HEK293T (cell line): ENCODE data around the gene KCNC1.

Experiments
- BHLHE40 ChIP-seq: fragments of 450-650 bp; IDR thresholded peaks from 2 replicates; pipeline ENCODE4 v1.6.1; 2016; ENCODE audit warnings: mild to moderate bottlenecking, moderate library complexity, borderline replicate concordance
- CTBP1 ChIP-seq: fragments of 450-650 bp; IDR thresholded peaks from 2 replicates; pipeline ENCODE4 v1.6.1; 2016; ENCODE audit warnings: borderline replicate concordance
- ELF4 ChIP-seq: fragments of 450-650 bp; IDR thresholded peaks from 2 replicates; pipeline ENCODE4 v1.6.1; 2017; ENCODE audit warnings: antibody characterized with exemption
- FOXA1 ChIP-seq: fragments of 450-650 bp; IDR thresholded peaks from 2 replicates; pipeline ENCODE4 v1.6.1; 2016; ENCODE audit warnings: mild to moderate bottlenecking
- FOXK2 ChIP-seq: fragments of 450-650 bp; IDR thresholded peaks from 2 replicates; pipeline ENCODE4 v1.6.1; 2016; ENCODE audit warnings: mild to moderate bottlenecking
- FOXM1 ChIP-seq: fragments of 450-650 bp; IDR thresholded peaks from 2 replicates; pipeline ENCODE4 v1.6.1; 2017; ENCODE audit warnings: mild to moderate bottlenecking, borderline replicate concordance
- HDGF ChIP-seq: fragments of 450-650 bp; IDR thresholded peaks from 2 replicates; pipeline ENCODE4 v1.6.1; 2017; ENCODE audit warnings: antibody characterized with exemption, borderline replicate concordance
- LEF1 ChIP-seq: fragments of 450-650 bp; IDR thresholded peaks from 2 replicates; pipeline ENCODE4 v1.6.1; 2017; ENCODE audit warnings: mild to moderate bottlenecking, borderline replicate concordance
- NFRKB ChIP-seq: fragments of 450-650 bp; IDR thresholded peaks from 2 replicates; pipeline ENCODE4 v1.6.1; 2016; ENCODE audit warnings: mild to moderate bottlenecking, moderate library complexity
- PKNOX1 ChIP-seq: fragments of 450-650 bp; IDR thresholded peaks from 2 replicates; pipeline ENCODE4 v1.6.1; 2016
- SP1 ChIP-seq: fragments of 450-650 bp; IDR thresholded peaks from 2 replicates; pipeline ENCODE4 v1.6.1; 2017
- SUZ12 ChIP-seq: fragments of 450-650 bp; IDR thresholded peaks from 2 replicates; pipeline ENCODE4 v1.6.1; 2016; ENCODE audit warnings: mild to moderate bottlenecking
- TARDBP ChIP-seq: fragments of 450-650 bp; IDR thresholded peaks from 2 replicates; pipeline ENCODE4 v1.6.1; 2016

- TF ChIP-seq FOXA1 (no peak), BHLHE40 (no peak), LEF1 (no peak), SUZ12 (no peak), TARDBP (no peak), SP1 (no peak), HDGF (no peak), FOXM1 (no peak), ELF4 (no peak), FOXK2 (no peak), CTBP1 (no peak), NFRKB (no peak), PKNOX1 (no peak)
These were observed 80.0 kb downstream of the KCNC1 start for GRCh38 chr11:17814546-17814945.
